Stimulated activated CD8-positive, alpha-beta memory T cell treated with anti-CD3 and anti-CD28 coated beads, Interleukin-12 subunit alpha, Interleukin-12 subunit beta, amount 100 ng/mL, for 1 hour (primary cell): ENCODE measurements around the gene YPEL5.
"Not testable (repeated sequence)": the region's sequence is repeated elsewhere in the genome, so short reads cannot be mapped to it uniquely, and the experiment has no call there.

Experiments
- DNase-seq: peaks from one replicate; pipeline ENCODE4 v3.0.0-alpha.2; 2020; ENCODE audit warnings: low read depth

Gene YPEL5

GRCh38 chr2:30146337-30147195 is at the start of gene YPEL5:
YPEL5 (plus strand) TSS chr2:30147007; CDS start chr2:30156652, 9,645 bp downstream.
- DNase-seq, result peak; percentile 98

- DNase-seq, result no peak
These were observed 48.4 kb upstream of the YPEL5 start for GRCh38 chr2:30098266-30099005.

- not testable (repeated sequence) for DNase-seq
These were observed 47.4 kb upstream of the YPEL5 start for GRCh38 chr2:30099366-30099765.

- DNase-seq, result not testable (repeated sequence)
These were observed 46.1 kb upstream of the YPEL5 start for GRCh38 chr2:30100691-30101090.

GRCh38 chr2:30104307-30104706 is 42.5 kb upstream of the YPEL5 start:
- DNase-seq, result no peak

- DNase-seq, result no peak
These were observed 41.3 kb upstream of the YPEL5 start for GRCh38 chr2:30105556-30105955.

- DNase-seq, result no peak
These were observed 40.3 kb upstream of the YPEL5 start for GRCh38 chr2:30106543-30106942.

- no peak for DNase-seq
These were observed 38.6 kb upstream of the YPEL5 start for GRCh38 chr2:30108192-30108591.

GRCh38 chr2:30108851-30109250 is 38.0 kb upstream of the YPEL5 start:
- no peak for DNase-seq

- no peak for DNase-seq
These were observed 37.0 kb upstream of the YPEL5 start for GRCh38 chr2:30109856-30110255.

- no peak for DNase-seq
These were observed 36.0 kb upstream of the YPEL5 start for GRCh38 chr2:30110773-30111172.

GRCh38 chr2:30111186-30111585 is 35.6 kb upstream of the YPEL5 start:
- DNase-seq, result not testable (repeated sequence)

- DNase-seq, result no peak
These were observed 34.2 kb upstream of the YPEL5 start for GRCh38 chr2:30112561-30112960.

GRCh38 chr2:30113617-30114293 is 33.1 kb upstream of the YPEL5 start:
- DNase-seq, result no peak

- peak; percentile 27 for DNase-seq
These were observed 31.4 kb upstream of the YPEL5 start for GRCh38 chr2:30115141-30115980.

GRCh38 chr2:30115981-30116285 is 30.9 kb upstream of the YPEL5 start:
- DNase-seq, result no peak

GRCh38 chr2:30122362-30122761 is 24.4 kb upstream of the YPEL5 start:
- no peak for DNase-seq

GRCh38 chr2:30127016-30127893 is 19.6 kb upstream of the YPEL5 start:
- DNase-seq, result no peak

GRCh38 chr2:30134582-30134981 is 12.2 kb upstream of the YPEL5 start:
- no peak for DNase-seq

- no peak for DNase-seq
These were observed 11.3 kb upstream of the YPEL5 start for GRCh38 chr2:30135541-30135940.
